NOMO-1 (cell line): Measurements from ENCODE around the gene NEU1.
"Not testable (repeated sequence)": the region's sequence is repeated elsewhere in the genome, so short reads cannot be mapped to it uniquely, and the experiment has no call there.

Experiments
- DNase-seq, 2 experiments: peaks; one replicate each; lab custom pipeline; 2025; ENCODE audit not compliant: unreplicated experiment in 2 of 2; lab: John Stamatoyannopoulos, UW

Gene NEU1

DNA sequence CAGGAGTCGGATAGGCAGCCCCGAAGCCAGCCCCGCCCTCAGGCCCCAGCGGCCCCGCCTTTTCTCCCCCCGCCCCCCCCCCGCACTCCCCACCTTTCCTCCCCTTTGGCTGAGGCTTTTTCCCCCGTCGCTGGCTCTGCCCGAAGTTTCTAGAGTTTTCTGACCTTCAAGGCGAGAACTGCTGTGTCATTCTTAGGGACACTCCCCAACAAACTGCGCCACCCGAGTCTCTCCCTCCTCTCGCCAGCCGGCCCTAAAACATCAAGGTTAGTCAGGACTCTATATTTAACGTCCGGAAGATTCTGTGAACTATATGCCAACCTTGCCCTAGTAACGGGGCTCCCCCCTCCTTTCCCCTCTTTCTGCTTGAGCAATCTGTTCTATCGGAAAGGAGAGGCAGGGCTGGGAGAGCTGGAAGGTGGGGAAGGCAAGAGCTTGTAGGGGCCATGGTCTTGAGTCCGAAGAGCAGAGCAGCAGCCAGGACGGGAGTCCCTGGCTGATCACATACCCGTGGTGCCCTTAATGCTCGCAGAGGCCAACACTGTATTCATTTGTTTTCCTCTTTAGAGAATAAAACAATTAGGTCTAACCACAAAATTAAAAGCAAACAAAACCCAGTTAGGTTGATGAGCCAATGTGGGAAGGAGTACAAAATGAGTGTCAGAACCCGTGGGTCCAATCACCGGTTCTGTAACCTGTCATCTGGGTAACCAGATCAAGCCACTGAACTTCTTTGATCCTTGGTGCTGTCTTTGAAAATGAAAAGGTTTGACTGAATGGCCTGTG is 40.4 kb downstream of the NEU1 start:
- peak; percentile 87 to 90 for DNase-seq

DNA sequence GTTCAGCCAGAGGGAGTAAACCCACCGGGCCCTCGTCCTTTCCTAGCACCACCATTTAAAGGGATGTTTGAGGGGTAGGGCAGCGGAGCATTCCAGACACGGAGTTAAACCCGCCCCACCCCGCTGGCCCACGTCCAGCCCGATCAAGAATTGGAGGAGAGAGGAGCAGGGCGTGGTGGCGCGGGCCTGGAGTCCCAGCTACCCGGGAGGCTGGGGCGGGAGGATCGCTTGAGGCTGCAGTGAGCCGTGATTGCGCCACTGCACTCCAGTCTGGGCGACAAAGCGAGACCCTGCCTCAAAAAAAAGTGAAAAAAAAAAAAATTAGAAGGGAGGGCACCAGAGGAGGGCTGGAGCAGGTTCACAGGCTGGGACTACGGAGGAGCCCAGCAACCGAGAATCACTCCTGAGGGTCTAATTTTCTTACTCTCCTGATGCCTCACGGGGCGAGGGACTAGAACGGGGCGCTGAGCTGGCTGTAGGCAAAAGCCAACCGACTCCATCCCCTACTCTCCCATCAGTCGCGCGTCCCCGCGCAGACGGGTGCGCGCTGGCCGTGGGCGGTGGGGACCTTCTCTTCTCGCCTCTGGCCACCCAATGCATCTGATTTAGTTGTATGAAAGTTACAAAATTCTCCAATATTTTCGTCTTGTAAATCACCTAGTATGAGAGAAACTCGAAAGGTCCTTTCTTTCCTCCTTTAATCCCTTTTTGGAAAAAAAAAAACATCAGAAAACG is 41.2 kb downstream of the NEU1 start:
- peak in 1 of 2 experiments; percentile 58 for DNase-seq

DNA sequence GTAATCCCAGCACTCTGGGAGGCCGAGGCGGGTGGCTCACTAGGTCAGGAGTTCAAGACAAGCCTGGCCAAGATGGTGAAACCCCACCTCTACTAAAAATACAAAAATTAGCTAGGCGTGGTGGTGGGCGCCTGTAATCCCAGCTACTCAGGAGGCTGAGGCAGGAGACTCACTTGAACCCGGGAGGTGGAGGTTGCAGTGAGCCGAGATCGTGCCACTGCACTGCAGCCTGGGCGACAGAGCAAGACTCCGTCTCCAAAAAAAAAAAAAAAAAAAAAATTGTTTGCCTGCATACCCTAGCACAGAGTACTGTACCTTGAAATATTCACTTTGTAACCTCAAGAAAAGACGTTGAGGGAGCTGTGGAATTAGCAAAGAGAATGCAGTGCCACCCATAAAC is 42.2 kb downstream of the NEU1 start:
- DNase-seq, result not testable (repeated sequence)

DNA sequence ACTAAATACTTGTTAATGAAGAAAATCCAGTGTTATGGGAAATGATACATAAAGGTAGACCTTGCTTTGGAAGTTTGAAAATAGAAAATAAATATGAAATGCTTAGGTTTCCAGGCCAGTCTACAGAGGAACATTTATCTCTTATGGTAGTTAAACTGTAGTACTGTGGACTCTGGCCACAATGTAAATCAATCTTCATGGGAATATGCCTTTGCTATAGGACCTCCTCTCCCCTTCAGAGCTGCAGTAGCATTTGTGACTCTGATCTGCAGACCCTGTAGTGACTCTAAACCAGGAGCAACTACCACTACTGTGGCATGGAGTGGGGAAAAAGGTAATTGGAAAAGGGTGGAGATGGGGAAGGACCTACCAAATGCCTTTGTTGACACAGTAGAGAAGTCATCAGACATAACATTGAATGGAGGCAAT is 42.7 kb downstream of the NEU1 start:
- no peak for DNase-seq

DNA sequence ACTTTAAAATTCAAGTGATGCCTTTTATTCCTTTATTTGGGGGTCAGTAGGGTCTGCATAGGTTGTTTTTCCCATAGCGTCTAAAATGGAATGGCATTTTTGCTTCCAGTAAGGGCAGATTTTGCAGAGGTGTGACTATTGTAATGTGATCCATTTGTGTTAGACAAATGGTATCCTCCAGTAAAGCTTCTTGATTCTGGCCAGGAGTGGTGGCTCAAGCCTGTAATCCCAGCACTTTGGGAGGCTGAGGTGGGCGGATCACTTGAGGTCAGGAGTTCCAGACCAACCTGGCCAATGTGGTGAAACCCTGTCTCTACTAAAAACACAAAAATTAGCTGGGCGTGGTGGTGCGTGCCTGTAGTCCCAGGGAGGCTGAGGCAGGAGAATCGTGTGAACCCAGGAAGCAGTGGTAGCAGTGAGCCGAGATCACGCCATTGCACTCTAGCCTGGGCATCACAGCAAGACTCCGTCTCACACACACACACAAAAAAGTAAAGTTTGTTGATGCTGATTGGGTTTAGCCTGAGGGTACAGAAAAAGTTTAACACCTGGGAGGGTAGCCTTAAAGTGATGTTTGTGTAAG is 44.6 kb downstream of the NEU1 start:
- not testable (repeated sequence) for DNase-seq

DNA sequence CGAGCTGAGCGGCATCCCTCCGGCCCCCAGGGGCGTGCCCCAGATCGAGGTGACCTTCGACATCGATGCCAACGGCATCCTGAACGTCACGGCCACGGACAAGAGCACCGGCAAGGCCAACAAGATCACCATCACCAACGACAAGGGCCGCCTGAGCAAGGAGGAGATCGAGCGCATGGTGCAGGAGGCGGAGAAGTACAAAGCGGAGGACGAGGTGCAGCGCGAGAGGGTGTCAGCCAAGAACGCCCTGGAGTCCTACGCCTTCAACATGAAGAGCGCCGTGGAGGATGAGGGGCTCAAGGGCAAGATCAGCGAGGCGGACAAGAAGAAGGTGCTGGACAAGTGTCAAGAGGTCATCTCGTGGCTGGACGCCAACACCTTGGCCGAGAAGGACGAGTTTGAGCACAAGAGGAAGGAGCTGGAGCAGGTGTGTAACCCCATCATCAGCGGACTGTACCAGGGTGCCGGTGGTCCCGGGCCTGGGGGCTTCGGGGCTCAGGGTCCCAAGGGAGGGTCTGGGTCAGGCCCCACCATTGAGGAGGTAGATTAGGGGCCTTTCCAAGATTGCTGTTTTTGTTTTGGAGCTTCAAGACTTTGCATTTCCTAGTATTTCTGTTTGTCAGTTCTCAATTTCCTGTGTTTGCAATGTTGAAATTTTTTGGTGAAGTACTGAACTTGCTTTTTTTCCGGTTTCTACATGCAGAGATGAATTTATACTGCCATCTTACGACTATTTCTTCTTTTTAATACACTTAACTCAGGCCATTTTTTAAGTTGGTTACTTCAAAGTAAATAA is 45.3 kb downstream of the NEU1 start:
- DNase-seq, result peak; percentile 42 to 63

DNA sequence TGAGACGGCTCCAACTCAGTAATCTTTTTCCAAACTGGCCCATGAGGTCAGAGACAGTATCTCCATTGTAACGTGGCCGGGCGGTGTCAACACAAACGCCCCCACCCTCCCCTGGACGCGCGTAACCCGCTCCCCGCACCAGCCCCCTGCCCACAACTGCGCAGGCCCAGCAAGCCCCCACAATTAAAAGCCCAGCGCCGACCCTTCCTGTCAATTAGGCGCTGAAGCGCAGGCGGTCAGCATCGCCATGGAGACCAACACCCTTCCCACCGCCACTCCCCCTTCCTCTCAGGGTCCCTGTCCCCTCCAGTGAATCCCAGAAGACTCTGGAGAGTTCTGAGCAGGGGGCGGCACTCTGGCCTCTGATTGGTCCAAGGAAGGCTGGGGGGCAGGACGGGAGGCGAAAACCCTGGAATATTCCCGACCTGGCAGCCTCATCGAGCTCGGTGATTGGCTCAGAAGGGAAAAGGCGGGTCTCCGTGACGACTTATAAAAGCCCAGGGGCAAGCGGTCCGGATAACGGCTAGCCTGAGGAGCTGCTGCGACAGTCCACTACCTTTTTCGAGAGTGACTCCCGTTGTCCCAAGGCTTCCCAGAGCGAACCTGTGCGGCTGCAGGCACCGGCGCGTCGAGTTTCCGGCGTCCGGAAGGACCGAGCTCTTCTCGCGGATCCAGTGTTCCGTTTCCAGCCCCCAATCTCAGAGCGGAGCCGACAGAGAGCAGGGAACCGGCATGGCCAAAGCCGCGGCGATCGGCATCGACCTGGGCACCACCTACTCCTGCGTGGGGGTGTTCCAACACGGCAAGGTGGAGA is 47.4 kb downstream of the NEU1 start, which contains the start of the genes HSPA1A and HSPA1L:
TSS of gene HSPA1A (plus strand) at position 519 of the 814 bp plus-strand sequence. CDS start at position 733, 214 bp downstream.
TSS of gene HSPA1L (minus strand) at position 259 of the 814 bp plus-strand sequence. CDS start 3,311 bp downstream, outside the sequence.
- peak; percentile 72 to 74 for DNase-seq

DNA sequence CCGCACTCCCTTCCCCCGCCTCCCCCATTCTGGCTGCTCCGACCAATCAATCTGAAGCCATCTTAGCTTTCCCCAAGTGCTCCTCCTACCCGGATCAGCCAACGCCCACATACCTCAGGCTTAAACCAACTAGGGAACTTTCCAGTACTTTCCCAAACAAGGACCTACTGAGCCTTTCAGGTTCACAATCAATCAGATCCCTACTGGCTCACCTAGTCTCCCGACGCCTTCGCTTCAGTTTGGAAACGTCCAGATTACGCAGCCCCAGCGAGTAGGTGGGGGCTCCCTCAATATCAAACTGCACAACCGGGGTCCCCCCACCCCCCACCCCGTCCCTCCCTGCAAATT is 48.0 kb downstream of the NEU1 start:
- DNase-seq, result peak; percentile 75 to 80

DNA sequence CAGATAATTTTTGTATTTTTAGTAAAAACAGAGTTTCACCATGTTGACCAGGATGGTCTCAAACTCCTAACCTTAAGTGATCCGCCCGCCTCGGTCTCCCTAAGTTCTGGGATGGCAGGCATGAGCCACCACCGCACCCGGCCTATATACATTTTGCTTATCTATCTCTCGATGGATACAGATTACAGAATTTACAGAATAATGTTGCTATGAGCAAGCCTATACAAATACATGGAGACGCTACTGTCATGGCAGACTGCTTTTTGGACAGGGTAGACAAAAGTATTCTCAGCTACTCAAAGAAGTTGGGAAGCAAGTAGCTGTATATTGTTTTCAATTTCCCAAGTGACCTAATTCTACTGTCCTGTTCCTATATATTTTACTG is 49.2 kb downstream of the NEU1 start:
- no peak for DNase-seq

DNA sequence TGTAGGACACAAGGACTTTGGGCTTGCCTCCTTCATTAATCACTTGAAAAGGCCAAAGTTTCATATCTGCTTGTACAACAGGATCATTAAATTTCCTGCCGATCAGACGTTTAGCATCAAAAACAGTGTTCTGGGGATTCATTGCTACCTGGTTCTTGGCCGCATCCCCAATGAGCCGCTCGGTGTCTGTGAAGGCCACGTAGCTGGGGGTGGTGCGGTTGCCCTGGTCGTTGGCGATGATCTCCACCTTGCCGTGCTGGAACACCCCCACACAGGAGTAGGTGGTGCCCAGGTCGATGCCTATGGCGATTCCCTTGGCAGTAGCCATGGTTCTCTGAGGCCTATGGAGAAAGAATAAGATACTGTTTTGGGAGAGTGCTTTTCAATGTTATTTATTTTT is 51.0 kb downstream of the NEU1 start:
- no peak for DNase-seq

DNA sequence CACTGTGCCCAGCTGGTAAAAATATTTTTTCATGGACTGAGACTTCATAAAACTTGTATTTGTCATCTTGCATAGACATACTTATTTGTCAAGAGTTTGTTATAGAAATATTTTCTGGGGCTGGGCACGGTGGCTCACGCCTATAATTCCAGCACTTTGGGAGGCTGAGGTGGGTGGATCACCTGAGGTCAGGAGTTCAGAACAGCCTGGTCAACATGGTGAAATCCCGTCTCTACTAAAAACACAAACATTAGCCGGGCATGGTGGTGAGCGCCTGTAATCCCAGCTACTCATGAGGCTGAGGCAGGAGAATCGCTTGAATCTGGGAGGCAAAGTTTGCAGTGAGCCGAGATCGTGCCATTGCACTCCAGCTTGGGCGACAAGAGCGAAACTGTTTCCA is 54.0 kb downstream of the NEU1 start:
- not testable (repeated sequence) for DNase-seq
